Thoracic aorta (tissue), 2 donors: ENCODE measurements around the gene TBXT. TPM values are rescaled to one million over a fixed set of nuclear protein-coding genes. Genes with fewer than 3 reads are reported as not detected.

Source experiments
- ATAC-seq: fragments of 150-250 bp; one replicate; pipeline ENCODE4 v1.8.0; 2017; ENCODE audit warnings: low read depth; ENCODE audit not compliant: insufficient number of reproducible peaks, low FRiP score
- DNase-seq: peaks from one replicate; pipeline ENCODE4 v3.0.0-alpha.2; 2020; ENCODE audit warnings: low spot score
- H3K27ac ChIP-seq, 2 donors: fragments of 200-600 bp; sonication (generic); 1 replicate in 1 of 2; 2 replicates in 1 of 2; pipeline ENCODE4 v1.5.1; 2016; ENCODE audit warnings: mild to moderate bottlenecking in 2 of 2, moderate library complexity in 2 of 2
- H3K27me3 ChIP-seq: fragments of 200-600 bp; sonication (generic); replicated peaks from 2 replicates; pipeline ENCODE4 v1.6.0; 2016; ENCODE audit warnings: mild to moderate bottlenecking; ENCODE audit not compliant: insufficient read depth
- H3K36me3 ChIP-seq: fragments of 200-600 bp; sonication (generic); one replicate; pipeline ENCODE4 v1.5.1; 2016
- H3K4me1 ChIP-seq, 2 donors: fragments of 200-600 bp; sonication (generic); 1 replicate in 1 of 2; 2 replicates in 1 of 2; pipeline versions ENCODE4 v1.5.1 to v1.6.0; 2016; ENCODE audit warnings: low read depth in 2 of 2, mild to moderate bottlenecking in 1 of 2; ENCODE audit not compliant: control insufficient read depth in 1 of 2
- H3K4me3 ChIP-seq: fragments of 200-600 bp; sonication (generic); 2 replicates; pipeline ENCODE4 v1.5.1; 2016; ENCODE audit warnings: mild to moderate bottlenecking
- H3K9me3 ChIP-seq: fragments of 200-600 bp; sonication (generic); 2 replicates; pipeline ENCODE4 v1.5.1; 2016
- CTCF ChIP-seq: fragments of 200-600 bp; sonication (generic); IDR thresholded peaks from one replicate; pipeline ENCODE4 v1.5.1; 2019; ENCODE audit warnings: antibody characterized with exemption
- total RNA-seq, 2 donors: library from RNA; depleted of rRNA; stranded (reverse); fragments of >200 nt; gene quantifications; one replicate each; pipeline versions ENCODE4 v1.1.0 to v1.2.3, GENCODE V29; 2016

The TBXT gene
- total RNA-seq, 2 donors from 2014 or later: not detected

- H3K4me1 ChIP-seq: no peaks in the 10 kb centered on the region
- no peaks in the 10 kb centered on the region for H3K9me3 ChIP-seq
- H3K27ac ChIP-seq: no peak overlapping the region
- DNase-seq: no peak
- H3K27me3 ChIP-seq: no peaks in the 10 kb centered on the region
- TF ChIP-seq CTCF: no peak
- no peak for ATAC-seq
- H3K4me3 ChIP-seq: no peak overlapping the region
- no peaks in the 10 kb centered on the region for H3K36me3 ChIP-seq
These were observed 28.2 kb upstream of the TBXT start for GRCh38 chr6:166195860-166196238.

GRCh38 chr6:166194914-166195859 lies 27.5 kb upstream of the TBXT start:
- TF ChIP-seq CTCF: no peak
- Histone ChIP-seq H3K27ac (no peak overlapping the region), H3K36me3 (no peaks in the 10 kb centered on the region), H3K4me1 (no peaks in the 10 kb centered on the region), H3K4me3 (no peak overlapping the region), H3K9me3 (no peaks in the 10 kb centered on the region), H3K27me3 (no peaks in the 10 kb centered on the region)
- no peak for DNase-seq
- ATAC-seq: no peak

- H3K4me1 ChIP-seq: no peaks in the 10 kb centered on the region
- no peak for ATAC-seq
- H3K36me3 ChIP-seq: no peaks in the 10 kb centered on the region
- H3K4me3 ChIP-seq: no peak overlapping the region
- no peak for DNase-seq
- TF ChIP-seq CTCF: no peak
- H3K27ac ChIP-seq: no peak overlapping the region
- H3K9me3 ChIP-seq: no peaks in the 10 kb centered on the region
- no peaks in the 10 kb centered on the region for H3K27me3 ChIP-seq
These were observed 24.9 kb upstream of the TBXT start for GRCh38 chr6:166192557-166192956.

GRCh38 chr6:166192136-166192535 lies 24.5 kb upstream of the TBXT start:
- Histone ChIP-seq H3K36me3 (no peaks in the 10 kb centered on the region), H3K4me3 (no peak overlapping the region), H3K27ac (no peak overlapping the region), H3K27me3 (no peaks in the 10 kb centered on the region), H3K9me3 (no peaks in the 10 kb centered on the region), H3K4me1 (no peaks in the 10 kb centered on the region)
- no peak for TF ChIP-seq CTCF
- no peak for ATAC-seq
- DNase-seq: no peak

- Histone ChIP-seq H3K27me3 (no peaks in the 10 kb centered on the region), H3K27ac (no peak overlapping the region), H3K36me3 (no peaks in the 10 kb centered on the region), H3K4me1 (no peaks in the 10 kb centered on the region), H3K4me3 (no peak overlapping the region), H3K9me3 (no peaks in the 10 kb centered on the region)
- TF ChIP-seq CTCF: no peak
- ATAC-seq (no peak), DNase-seq (no peak)
These were observed 12.1 kb upstream of the TBXT start for GRCh38 chr6:166179704-166180103.
